Germinal center (tissue), 1 donor: Measurements from ENCODE around the gene TRPV4.

Experiments
- DNase-seq: peaks from one replicate; pipeline ENCODE4 v3.0.0; 2012; ENCODE audit warnings: mixed read lengths, low spot score

TRPV4 gene

DNA sequence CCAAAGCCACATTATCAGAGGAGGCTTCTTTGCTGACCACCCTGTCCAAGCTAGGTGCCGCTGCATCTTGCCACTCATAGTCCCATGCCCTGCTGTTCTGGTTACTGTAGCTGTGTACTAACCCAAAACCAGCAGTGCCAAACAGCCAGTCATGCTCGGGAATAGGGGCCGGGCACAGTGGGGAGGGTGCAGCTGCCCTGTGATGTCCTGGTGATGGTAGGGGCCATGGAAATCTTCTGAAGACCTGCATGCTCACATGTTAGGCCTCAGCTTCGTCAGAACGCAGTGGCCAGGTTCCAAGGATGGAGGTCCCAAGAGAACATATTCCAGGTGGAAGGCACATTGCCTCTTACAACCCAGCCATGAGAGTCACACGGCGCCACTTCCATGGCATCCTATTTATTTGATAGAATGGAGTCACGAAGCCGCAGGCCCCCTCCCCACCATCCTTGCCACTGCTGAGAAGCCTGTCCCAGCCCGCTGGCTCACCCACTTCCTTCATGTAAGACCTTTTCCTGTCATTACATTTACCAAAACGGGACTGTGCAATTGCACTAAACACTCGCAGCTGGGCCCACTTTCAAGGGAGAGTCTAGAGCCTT, 71.0 kb downstream of the TRPV4 start:
- no peak for DNase-seq

DNA sequence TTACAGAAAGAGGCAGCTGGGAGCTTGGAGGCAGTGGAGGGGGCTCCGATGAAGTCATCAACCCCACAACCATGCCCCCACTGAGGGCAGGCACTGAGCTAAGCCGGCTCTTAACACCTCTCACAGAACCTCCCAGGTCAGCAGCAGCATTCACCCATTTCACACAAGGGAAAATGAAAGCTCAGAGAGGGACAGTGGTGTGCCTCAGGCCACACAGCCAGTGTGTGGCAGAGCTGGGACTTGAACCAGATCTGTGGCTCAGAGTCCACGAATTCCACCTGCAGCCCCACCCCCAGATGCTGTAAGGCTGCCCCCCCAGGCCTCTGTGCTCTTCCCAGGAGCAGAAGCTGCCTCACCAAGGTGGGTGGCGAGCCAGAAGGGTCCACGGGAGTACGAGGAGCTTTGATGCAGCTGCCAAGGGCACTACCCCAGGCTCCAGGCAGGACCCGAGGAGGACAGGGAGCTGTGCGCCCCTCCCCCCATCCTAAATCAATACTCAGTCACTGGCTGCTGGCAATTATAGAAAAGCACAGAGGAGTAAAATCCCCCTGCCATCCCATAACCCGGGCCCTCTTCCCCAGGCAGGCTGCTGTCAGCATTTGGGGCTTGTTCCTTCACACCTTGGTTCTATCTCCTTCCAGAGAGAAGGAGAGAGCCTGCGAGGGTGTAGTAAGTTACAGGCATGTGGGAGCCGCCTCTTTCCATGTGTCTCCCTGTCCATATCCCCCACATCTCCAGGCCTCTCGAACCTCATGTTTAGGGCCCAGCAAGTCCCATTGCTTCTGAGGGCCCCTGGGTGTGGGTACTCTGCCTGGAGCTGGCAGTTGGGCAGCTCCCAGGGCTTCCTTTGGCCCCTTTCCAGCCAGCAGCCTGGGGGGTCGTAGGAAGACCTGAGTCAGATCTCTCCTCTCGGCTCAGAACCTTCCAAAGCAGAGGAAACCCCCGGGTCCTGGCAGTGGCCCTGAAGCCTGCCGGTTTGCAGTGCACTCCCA, 72.0 kb downstream of the TRPV4 start:
- DNase-seq, result no peak

DNA sequence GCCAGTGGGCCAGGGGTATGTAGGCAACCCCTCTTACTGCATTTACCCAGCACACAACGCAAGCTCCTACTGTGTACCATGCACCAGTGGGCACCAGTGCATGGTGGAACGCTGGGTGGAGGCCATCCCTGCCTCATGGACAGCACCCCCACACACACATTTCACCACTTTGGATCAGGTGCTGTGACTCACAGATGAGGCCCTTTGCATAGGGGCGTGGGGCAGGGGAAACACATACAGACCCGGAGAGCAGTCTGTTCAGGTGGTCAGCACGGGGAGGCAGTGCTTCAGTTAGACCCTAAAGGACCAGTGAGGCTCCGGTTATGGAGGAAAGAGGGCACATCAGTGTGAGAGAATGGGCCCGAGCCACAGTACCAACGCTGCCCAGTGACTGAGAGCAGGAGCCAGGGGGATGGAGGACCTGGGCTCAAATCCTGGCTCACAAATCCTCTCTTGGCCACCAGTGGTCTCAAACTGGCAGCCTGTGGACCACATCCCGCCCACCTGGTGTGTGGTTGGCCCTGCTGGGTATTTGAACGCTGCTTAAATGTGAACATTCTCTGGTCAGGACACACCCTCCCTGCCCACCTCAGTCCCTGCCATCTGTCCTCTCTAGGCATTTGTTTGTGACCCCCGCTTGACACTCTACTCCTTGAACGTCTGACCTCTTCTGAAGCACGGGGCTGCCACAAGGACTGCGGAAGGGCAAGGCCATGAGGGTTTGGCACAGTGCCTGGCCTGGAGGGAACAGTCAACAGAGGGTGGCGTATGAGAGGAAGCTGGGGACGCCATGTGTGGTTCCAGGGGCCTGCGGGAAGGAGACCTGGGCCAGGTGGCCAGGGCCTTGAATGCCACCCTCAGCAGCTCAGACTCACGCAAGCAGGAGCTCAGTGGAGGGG, 72.9 kb downstream of the TRPV4 start:
- no peak for DNase-seq

DNA sequence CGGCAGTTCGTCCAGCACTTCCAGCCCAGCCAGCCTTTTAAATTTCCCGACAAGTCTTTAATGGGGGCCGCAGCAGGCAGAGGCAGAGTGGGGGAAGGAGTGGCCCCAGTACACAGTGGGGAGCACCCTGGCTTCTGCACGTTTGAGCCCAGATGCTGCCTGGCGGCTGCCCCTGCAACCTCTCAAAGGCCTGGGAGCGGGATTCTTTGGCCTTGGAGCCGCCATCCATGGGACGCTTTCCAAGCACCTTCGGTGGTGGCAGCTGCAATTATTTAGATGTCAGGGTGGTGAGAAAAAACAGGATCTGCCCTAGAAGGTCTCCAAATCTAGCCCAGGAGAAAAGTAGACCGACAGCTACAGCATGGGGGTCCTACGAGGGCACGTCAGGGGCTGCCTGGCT, 73.6 kb downstream of the TRPV4 start:
- DNase-seq, result no peak

DNA sequence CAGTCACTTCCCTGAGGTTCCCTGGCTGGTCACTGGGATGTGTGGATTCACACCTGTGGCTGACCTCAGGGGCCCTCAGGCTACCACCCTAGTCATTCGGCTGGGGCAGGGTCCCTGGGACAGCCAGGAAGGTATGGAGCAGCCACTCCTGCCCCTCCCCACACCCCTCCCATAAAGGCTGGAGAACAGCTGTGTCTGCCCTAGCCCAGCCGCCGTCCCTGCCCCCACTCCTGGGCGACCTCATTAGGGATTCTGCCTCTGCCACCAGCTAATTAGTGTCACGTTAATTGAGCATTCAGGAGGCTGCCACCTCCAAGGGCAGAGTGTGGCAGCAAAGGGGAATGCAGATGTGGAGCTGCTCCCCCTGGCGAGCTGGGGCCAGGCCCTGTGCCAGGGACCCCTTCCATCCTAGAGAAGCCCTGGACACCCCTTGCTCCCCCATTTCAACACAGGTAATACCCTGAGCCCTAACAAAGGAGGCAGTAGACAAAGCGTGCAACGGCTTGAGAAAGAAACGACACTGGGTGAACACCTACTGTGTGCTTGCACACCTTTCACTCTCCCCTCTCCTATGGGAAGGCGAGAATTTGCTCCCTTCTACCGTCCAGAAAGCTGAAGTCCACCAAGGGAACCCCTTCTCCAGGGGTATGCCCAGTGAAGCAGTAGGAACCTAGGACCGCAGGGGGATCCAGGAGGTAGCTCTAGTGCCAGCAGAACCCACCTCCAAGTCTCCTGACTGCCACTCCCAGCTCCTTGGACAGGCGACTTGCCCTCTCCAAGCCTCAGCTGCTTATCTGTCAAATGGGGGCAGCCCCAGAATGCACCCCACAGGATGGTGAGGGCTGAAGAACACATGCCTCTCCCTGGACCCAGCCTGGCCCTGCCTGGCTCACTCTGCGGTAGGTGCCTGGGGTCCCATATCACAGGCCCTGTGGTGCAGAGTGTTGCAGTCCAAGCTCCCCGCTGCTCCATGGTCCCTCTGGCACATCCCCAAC, 74.5 kb downstream of the TRPV4 start:
- DNase-seq, result no peak

DNA sequence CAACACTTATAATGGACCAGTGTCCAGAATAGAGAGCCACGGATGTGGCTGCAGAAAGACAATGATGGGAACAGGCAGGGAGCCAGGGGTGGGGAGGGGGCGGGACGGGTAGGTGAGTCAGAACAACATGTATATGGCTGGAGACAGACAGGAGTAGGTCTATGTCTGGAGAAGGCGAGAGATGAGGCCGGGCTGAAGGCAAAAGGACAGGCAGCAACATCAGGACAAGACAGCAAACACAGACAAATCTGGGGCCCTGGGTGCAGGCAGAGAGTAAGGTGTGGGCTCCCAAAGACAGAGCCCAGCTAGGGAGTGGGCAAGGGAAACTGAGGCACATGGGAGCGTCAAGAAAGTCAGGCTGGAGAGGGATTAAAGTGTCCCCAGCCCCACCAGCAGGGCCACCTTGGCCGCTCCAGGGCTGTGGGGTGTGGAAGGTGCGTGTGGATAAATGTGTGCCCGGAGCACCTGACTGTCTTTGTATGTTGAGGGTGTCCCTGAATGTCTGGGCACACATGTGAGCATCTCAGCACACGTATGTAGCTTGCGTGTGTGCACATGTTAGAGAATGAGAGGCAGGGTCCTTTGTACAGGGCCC, 75.4 kb downstream of the TRPV4 start:
- DNase-seq, result no peak

DNA sequence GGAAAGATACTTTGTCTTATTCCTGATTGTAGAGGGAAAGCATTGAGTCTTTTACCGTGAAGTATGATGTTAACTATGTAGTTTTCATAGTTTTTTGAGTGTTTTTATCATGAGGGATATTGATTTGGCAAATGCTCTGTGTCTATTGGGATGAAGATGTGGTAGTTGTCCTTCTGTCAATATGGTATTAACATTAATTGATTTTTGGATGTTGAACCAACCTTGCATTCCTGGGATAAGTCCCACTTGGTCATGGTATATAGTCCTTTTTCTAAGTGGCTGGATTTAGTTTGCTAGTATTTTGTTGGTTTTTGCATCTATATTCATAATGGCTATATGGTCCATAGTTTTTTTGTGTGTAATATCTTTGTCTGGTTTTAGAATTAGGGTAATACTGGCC, 76.7 kb downstream of the TRPV4 start:
- no peak for DNase-seq

DNA sequence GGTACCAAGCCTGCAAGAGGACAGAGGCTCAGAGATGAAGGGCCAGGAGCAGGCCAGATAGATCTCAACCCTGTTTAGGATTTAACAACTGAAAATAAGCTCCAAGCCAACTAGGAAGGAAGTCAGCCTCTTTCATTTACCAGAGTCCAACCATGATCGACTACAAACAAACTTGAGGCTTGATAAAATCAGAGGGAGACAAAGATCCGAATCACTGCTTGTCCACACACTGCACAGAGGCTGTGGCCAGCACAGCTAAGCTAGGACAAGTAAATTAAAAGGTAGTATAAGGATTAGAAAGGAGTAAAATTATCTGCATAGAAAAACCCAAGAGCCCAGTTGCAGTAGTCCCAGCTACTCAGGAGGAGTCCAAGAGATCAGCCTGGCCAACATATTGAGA, 79.2 kb downstream of the TRPV4 start:
- DNase-seq, result no peak

DNA sequence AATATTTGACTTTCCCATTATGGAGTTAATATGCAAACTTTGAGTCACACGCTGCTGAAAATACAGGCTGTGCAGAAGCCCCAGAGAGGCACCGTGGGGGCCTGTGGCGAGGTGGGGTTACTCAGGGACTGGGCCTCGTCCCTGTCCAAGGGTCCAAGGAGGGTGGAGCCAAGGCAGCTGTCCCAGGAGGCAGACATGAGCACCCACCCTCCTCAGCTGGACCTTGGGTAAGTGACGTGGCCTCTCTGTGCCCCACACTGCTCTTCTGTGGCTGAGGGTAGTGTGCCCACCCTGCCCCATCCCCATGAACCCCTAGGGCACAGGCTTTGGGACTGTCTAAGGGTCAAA, 80.2 kb downstream of the TRPV4 start:
- no peak for DNase-seq

DNA sequence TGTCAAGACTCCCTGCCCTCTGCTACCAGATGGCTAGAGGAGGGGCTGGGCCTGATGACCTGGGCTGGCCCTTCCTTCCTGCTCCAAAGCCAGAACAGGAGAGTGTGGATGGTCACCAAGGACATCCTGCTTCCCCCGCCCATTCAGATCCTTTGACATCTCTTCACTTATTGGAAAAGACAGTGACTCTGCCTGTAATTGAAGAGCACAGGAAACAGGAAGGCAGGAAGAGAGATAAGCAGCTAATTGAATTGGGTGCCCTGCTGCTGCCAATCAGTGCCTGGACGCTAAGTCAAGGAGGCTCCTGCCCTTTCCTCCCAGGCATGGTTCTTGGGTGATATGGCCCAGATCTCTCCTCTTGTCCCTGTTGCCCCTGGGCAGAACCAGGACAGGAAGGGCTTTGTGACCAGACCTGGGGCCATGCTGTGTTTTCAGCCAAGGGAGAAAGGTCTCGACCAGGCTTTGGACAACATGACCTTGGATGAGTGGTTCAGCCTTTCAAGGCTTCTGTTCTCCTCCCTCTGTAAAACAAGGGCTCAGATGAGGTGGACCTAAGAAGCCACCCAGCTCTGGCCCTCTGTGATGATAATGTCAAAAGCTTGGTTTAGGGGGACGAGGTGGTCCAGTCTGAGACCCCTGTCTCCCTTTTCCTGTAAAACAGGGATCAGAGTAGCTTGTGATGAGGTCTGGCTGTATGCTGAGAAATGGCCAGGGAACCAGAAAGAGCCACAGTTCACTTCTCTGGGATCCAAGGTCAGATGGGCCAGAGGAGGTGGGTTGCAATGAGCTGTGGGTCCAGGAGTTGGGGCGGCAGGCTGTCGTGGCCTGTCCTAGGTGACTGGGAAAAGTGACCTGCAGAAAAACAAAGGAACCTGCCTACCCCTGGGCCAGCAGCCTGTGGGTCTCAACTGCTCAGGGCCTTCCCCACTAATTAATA, 80.8 kb downstream of the TRPV4 start:
- DNase-seq, result no peak

DNA sequence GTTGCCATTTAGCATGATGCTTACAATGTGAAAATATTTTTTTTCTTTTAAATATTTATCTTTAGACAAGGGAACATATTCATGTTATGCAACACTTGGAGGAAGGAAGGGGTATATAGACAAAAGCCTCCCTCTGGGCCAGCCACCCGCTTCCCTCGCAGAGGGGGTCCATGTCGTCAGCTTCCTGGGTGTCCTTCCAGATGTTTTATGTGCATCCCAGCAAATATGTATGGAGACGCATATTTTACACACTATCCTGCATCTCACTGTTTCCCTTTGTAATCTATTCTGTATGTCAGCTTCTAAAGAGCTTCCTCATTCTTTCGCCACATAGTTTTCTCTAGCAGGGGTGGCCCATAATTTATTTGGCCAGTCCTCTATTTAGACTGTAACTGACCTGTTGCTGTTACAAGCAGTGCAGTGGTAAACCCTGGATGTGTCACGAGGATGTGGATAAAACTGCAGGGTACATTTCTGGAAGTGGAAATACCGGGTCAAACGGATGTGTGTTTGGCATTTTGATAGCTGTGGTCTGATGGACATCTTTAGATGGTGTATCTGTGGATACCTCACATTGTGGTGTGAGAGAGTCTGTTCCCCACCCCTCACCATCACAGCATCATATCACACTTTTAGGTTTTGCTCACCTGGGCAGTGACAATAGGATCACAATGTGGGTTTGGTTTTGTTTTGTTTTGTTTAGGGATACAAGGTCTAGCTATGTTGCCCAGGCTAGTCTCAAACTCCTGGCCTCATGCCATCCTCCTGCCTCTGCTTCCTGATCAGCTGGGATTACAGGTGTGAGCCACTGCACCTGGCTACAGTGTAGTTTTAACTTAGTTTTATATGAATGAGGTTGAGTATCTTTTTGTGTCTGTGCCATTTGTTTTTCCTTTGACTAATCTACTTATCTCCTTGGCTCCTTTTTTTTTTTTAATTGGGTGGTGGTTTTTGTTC, 87.9 kb downstream of the TRPV4 start:
- DNase-seq, result no peak

DNA sequence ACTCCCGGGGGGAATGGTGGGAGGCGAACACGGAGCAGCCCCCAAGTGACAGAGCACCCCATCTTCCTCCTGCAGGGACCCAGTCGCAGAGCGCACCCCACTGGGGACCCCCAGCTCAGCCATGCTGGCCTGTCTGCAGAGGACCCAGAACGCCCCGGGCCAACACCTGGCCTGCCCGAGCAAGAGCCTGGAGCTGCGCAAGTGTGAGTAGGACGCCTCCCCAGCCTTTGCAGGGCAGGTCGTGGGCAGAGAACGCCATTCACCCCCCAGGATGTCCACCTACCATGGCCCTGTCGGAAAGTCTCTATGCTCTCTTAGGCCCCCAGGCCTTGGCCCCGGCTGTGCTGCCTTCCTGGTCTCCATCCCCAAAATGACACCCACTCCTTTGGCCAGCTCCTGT, 89.2 kb downstream of the TRPV4 start:
- DNase-seq, result no peak

DNA sequence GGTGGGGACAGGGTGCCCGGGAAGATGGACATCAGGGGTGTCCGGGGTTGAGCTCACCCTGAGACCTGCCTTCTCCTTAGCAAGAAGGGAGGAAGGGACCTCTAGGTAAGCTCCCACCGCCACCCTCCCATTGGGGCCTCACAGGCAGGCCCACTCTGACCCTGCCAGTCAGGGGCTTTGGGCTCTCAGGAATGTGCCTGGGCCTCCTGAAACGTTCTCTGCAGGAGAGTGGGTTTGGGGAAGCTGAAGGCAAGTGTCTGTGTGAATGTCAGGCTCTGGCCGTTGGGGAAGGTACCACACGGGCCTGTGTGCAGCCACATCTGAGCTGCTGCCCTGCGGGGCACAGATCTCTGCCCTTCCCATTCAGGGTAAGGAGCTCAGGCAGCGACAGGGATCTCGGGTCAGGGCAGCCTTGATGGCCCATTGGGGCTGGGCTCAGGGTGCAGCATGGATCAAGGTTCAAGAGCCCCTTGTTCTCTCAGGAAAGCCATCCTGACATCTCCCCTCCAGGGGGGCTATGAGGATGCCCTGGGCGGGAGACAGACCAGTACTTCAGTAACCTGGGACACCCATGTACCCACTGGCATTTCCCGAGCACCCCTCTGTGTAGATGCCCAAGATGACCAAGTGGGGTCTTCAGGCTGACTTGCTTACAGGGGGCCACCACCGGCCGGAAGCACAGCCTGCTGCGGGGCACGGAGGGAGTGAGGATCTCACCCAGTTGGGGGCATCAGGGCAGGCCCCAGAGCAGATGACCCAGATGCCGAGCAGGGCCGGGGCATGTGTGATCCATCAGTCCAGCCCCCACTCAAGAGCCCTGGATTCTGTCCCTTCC, 89.9 kb downstream of the TRPV4 start:
- DNase-seq, result no peak

DNA sequence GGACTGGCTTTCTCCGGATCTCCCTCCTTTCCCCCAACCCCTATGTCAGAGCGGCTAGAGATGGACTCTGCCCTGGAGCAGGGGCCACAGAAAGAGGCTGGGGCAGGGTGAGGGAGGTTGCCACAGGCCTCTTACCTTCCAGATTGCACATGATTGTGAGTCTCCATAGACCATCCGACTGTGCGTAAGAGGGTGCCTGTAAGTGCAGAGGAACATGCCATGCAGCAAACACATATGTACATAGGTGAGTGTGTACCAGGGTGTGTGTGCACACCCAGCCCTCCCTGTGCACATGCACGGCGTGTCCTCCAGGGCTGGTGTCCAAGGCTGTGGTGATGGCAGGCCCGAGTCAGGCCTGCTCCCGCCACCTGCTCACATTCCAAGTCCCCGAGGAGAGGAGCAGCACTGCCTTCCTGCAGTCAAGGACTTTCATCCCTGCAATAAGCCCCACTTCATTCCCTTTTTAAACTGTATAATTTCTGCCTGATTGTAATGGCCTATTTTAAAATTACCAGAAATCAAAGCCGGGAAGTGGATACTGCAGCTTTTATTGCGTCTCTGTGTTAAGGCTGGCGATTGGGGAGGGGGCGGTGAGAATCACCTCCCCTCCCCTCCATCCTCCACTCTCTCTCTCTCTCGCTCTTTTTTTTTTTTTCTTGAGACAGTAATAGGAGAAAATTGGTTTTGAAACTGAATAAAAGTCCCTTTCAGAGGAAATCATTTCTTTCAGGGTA, 91.1 kb downstream of the TRPV4 start:
- DNase-seq, result no peak

DNA sequence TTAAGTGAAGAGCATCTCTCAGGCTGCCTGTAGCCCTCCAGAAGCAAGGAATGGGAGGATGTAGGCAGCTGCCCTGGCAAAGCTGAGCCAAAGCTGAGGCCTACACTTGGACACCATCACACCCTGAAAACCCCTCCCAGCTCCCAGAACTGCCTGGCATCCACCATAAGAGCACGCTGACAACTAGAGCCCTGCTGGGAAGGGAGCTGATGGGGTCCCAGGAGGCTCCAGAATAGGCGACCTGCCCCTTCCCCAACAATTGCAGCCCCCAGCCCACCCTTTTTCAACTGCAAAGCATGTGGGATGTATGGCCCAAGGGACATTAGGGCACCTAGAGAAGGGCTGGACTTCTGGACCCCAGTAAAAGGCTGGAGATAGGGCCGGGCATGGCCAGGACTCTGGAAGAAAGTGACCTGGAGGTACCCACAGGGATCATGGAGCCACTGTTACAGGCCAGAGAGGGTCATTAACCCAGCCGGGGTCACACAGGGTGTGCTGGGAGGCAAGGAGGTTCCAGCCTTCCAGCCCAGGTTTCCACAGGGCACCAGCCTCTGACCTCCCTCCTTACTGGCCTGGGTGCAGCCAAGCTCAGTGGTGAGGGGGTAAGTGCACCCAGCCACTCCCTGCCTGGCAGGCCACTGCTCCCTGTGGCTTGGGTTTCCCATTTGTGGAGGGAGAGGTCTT, 91.8 kb downstream of the TRPV4 start:
- no peak for DNase-seq

DNA sequence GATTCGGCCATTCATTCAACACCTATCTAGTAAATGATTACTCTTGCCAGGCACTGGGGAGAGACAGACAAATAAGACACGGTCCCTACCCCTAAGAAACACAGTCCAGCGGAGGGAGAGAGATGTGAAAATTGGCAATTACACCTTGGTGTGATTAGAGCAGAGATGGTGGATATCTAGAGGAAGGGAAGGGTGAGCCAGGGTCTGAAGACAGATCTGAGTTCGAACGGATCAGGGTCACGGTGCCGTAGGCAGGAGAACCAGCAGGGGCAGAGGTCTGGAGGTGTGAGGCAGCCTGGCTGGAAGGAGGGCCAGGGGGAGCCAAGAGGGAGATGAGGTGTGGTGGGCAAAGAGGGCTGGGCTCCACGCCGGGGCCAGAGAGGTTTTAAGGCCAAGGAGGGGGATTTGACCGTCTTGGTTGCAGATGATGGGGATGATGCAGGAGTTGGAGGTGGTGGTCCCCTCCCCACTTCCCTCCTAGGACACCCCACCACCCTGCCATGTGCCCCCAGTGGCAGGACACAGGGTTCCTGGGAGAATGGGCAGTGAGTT, 92.4 kb downstream of the TRPV4 start:
- no peak for DNase-seq
